Measurements from ENCODE around the gene SMIM22.
"Not testable (repeated sequence)": the region's sequence is repeated elsewhere in the genome, so short reads cannot be mapped to it uniquely, and the experiment has no call there.

SMIM22 gene

GRCh38 chr16:4769306-4769638, 25.9 kb upstream of the SMIM22 start:
- DNase-seq = no peak

GRCh38 chr16:4771646-4772045, 23.5 kb upstream of the SMIM22 start:
- DNase-seq = no peak

GRCh38 chr16:4772351-4772750, 22.8 kb upstream of the SMIM22 start:
- no peak for DNase-seq

- DNase-seq = no peak
Observed at GRCh38 chr16:4775005-4775404, 20.2 kb upstream of the SMIM22 start.

GRCh38 chr16:4776141-4776705, 18.9 kb upstream of the SMIM22 start:
- no peak for DNase-seq

GRCh38 chr16:4777339-4778049, 17.7 kb upstream of the SMIM22 start:
- no peak for DNase-seq

- DNase-seq = no peak
Observed at GRCh38 chr16:4778050-4778392, 17.1 kb upstream of the SMIM22 start.

GRCh38 chr16:4780235-4780634, 14.9 kb upstream of the SMIM22 start:
- DNase-seq = no peak

GRCh38 chr16:4783251-4783950, 11.8 kb upstream of the SMIM22 start:
- no peak for DNase-seq

- no peak for DNase-seq
Observed at GRCh38 chr16:4783951-4784336, 11.2 kb upstream of the SMIM22 start.

GRCh38 chr16:4784444-4784987, 10.7 kb upstream of the SMIM22 start:
- not testable (repeated sequence) for DNase-seq

GRCh38 chr16:4785758-4786433, 9.3 kb upstream of the SMIM22 start:
- no peak for DNase-seq

GRCh38 chr16:4787068-4787467, 8.1 kb upstream of the SMIM22 start:
- no peak for DNase-seq

- no peak for DNase-seq
Observed at GRCh38 chr16:4787627-4788482, 7.3 kb upstream of the SMIM22 start, which contains the start of gene SEPTIN12. TSS of gene SEPTIN12 (minus strand) at chr16:4788345. CDS start at chr16:4787645, 700 bp downstream.

GRCh38 chr16:4788489-4788889, 6.7 kb upstream of the SMIM22 start:
- no peak for DNase-seq

GRCh38 chr16:4788910-4789309, 6.3 kb upstream of the SMIM22 start:
- DNase-seq = no peak

GRCh38 chr16:4790261-4790660, 4.9 kb upstream of the SMIM22 start:
- no peak for DNase-seq

- DNase-seq = no peak
Observed at GRCh38 chr16:4790871-4791270, 4.3 kb upstream of the SMIM22 start.

GRCh38 chr16:4792951-4793513, 2.1 kb upstream of the SMIM22 start:
- DNase-seq = no peak

- DNase-seq = no peak
Observed at GRCh38 chr16:4795828-4796572, 831 bp downstream of the SMIM22 start.

GRCh38 chr16:4796982-4797804, 2.0 kb downstream of the SMIM22 start:
- DNase-seq = no peak

Data from NCI-H526 treated with DMSO at 0.1 percent for 48 hours (cell line).